Islet of Langerhans (tissue), 1 donor: ENCODE data around the gene PTPRCAP.
"Not testable (repeated sequence)": the region's sequence is repeated elsewhere in the genome, so short reads cannot be mapped to it uniquely, and the experiment has no call there.

Experiments
- FAIRE-seq: peaks from one replicate; lab custom pipeline; 2011; peaks lifted over from hg19 to GRCh38; lab: Jason Lieb, UNC

Gene PTPRCAP

DNA sequence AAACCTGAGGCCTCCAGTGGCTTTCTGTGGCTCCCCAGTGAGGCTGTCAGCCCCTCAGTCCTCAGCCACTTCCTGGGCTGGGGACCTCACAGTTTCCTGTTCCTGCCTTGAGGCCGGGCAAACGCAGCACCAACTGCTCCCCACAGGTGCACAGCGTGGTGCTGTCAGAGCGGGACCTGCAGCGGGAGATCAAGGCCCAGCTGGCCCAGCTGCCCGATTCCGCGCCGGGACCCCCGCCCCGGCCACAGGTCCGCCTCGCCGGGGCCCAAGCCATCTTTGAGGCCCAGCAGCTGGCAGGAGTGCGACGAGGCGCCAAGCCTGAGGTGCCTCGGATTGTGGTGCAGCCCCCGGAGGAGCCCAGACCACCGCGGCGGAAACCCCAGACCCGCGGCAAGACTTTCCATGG is 28.2 kb downstream of the PTPRCAP start:
- FAIRE-seq: no peak

DNA sequence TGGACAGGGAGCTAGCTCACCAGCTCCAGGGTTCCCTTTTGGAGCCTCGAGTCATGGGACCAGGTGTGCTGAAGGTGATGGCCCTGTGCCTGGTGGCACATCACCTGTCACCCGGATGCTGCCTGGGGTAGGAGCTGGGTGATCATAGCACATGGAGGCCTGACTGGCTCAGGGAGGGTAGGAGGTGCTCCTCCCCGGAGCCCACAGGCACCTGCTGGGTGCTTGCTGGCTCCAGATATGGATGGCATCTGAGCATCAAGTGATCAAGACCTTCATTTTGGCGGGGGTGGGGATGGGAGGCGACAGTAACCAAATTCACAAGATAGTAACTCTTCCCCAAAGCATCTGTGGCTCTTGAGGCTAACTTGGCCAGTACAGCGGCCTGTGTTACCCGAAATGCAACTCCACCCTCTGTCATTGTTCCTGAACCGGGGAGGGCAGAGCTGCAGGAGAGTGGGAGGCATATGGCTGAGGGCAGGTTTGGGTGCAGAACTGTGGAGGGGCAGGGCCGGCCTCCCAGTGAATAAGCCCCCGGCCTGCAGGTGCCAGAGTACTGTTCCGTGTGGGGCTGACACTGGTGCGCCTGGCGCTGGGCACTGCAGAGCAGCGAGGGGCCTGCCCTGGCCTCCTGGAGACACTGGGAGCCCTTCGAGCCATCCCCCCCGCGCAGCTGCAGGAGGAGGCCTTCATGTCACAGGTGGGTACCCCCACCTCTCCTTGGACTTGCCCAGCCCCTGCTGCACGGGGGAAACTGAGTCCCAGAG is 28.9 kb downstream of the PTPRCAP start:
- no peak for FAIRE-seq

DNA sequence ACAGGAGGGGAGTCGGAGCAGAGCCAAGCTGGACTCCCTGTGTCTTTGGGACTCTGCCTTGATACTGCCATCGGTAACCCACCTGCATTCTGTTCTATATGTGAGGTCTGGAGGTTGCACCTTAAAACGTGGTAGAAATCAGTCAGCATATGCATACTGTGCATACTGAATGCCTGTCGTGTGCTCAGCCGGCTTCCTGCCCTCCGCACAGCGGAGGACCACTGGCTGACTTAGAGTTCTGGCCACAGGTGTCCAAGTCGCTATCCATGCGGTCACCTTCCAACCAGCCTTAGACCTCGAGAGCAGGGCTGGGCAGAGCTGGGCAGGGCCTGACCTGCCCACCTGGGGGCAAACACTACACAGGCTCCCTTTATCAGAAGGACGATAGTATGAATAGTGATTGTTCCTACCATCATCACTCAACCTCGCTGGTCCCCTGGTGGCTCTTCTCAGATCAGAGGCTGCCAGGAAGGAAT is 29.8 kb downstream of the PTPRCAP start:
- FAIRE-seq: no peak

- FAIRE-seq: no peak
Measured at GRCh38 chr11:67406969-67407687, 30.4 kb downstream of the PTPRCAP start.

DNA sequence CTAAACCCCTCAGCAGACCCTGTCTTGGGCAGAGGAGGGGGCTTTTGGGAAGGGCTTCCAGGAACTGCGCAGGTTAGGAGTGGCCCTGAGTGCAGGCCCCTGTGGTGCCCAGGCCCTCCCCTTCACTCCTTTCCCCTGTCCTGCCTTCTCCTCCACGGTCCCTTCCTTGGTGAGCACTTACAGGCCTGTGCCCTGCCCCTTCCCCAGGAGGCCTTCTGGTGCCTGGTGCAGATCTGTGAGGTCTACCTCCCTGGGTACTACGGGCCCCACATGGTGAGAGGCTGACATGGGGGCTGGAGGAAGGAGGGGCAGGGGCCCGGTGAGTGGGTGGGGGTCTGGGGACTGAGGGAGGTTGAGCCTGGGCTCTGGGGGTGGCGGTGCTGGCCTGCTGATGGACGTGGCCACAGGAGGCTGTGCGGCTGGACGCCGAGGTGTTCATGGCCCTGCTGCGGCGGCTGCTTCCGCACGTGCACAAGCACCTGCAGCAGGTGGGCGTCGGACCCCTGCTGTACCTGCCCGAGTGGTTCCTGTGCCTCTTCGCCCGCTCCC is 31.0 kb downstream of the PTPRCAP start:
- FAIRE-seq: no peak

DNA sequence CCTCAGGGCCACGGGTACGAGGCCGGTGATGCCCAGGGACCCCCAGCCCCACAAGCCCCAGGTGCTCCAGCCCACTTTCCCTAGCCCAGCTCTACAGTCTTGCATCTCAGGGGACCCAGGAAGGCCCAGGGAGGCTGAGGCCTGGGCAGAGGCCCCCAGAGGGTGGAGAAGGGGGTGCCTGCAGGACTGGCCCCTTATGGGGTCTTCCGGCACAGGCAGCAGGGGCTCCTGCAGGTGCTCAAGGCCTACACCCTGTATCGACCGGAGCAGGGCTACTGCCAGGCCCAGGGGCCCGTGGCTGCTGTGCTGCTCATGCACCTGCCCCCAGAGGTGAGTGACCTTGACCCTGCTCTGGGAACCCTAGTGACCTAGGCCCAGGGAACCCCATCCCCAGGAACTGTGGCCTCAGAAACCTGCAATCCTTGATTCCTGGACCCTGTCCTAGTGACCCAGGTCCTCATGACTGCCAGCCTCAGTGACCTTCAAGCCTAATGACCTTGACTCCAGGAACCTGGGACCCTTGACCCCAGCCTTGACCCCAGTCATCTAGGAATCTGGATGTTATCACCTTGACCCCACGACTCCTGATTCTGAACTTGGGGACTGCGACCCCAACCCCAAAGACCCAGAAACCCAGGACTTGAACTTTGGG is 31.7 kb downstream of the PTPRCAP start:
- no peak for FAIRE-seq

- FAIRE-seq: no peak
Measured at GRCh38 chr11:67405196-67405567, 32.3 kb downstream of the PTPRCAP start.

DNA sequence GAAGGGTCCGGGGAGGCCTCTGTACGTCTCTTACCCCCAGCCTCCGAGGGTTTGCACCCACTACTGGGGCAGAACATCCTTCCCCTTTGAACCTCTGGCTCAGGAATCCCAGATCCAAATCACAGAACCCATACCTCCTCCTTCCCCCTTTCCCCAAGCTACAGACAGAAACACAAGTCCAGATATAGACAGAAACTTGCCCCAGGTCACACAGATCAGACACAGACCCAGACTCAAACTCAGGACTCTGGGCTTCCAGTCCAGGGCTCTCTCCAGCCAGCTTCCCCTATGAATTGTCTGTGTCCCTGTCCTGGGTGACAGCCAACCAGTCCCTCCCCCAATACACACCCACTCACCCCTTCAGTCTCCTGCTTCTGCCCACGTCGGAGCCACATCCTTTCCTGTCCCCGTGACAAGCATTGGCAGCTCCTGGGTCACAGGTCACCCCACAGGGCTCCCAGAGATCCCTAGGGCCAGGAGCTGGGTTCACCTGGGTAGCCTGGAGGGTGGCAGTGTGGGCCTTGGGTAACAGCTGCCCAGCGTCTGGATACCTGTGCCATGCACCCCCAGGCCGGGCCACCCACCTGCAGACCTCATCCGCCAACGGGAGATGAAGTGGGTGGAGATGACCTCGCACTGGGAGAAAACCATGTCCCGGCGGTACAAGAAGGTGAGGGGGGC is 32.8 kb downstream of the PTPRCAP start:
- no peak for FAIRE-seq

DNA sequence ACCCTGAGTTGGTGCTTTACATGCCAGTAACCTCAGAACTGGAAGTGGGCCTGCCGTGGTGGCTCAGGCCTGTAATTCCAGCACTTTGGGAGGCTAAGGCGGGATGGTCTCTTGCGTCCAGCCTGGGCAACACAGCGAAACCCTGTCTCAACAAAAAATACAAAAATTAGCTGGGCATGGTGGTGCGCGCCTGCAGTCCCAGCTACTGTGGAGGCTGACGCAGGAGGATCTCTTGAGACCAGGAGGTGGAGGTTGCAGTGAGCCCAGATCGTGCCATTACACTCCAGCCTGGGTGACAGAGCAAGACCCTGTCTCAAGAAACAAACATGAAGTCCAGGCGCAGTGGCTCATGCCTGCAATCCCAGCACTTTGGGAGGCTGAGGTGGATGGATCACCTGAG is 34.4 kb downstream of the PTPRCAP start:
- FAIRE-seq: not testable (repeated sequence)

DNA sequence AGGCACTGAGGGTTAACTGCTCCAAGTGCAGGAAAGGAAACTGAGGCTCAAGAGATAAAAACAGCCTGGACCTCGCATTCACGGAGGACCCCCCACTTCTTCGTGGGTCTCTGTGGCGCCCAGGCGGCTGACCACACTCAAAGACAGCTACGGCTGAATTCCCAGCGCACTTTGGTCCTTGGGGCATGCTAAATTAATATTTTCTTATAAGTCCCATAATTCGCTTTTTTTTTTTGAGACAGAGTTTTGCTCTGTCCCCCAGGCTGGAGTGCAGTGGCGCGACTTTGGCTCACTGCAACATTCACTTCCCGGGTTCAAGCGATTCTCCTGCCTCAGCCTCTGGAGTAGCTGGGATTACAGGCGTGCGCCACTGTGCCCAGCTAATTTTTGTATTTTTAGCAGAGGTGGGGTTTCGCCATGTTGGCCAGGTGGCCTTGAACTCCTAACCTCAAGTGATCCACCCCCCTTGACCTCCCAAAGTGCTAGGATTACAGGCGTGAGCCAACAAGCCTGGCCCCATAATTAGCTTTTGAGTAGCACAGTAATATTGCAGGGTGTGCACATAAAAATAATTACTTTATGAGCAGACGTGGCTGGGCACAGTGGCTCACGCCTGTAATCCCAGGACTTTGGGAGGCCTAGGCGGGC is 35.2 kb downstream of the PTPRCAP start:
- FAIRE-seq: not testable (repeated sequence)

GRCh38 chr11:67401495-67402191 is 35.8 kb downstream of the PTPRCAP start, which contains the start of gene PPP1CA:
PPP1CA (minus strand) TSS chr11:67401858; CDS start chr11:67401782, 76 bp downstream.
- FAIRE-seq: no peak

DNA sequence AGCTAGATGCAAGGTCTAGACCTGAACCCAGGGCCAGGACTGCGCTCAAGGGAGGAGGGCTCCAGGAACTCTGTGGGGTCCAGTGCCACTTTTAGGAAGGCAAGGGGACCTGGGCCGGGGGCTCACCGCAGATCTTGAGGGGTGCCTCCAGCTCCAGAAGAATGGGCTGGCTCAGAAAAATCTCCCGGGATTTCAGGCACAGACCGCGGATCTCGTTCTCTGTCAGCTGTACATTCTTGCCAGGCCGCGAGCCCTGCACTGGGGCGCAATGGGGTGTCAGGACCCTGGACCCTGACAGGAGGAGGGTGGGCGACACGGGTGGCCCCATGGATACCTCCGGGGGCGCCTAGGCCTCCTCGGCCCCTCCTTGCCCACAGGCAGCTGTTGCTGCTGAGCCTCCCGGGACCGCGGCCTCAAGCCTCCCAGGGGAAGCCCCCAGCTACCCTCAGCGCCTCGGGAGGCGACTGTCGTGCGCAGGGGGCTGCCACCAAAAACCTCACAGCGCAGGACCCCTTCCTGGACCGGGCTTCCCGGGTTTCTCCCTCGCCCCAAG is 36.5 kb downstream of the PTPRCAP start:
- no peak for FAIRE-seq

DNA sequence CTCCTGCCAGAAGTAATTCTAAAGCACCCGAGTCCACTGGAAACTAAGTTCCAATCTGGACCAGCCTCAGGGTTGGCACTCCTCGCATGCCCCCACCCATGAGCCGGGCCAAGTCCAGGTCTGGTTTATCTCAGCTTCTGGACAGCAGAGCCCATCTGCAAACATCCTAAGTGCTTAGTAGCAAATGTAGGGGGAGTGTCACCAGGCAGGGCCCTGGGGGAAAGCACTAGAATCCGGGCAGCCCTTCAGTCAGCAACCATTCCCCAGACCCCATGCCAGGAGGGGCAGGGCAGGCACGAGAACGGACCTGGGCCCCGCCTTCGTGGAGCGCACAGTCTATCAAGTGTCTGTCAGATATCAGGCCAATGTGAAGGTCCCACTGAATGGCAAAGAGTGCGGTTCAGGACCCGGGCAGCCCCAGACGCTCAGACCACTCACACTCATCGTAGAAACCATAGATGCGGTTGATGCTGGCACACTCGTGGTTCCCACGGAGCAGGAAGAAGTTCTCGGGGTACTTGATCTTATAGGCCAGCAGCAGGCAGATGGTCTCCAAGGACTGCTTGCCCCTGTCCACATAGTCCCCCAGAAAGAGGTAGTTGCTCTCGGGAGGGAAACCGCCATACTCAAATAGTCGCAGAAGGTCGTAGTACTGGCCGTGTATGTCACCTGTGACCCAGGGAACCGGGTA is 37.1 kb downstream of the PTPRCAP start:
- FAIRE-seq: no peak

DNA sequence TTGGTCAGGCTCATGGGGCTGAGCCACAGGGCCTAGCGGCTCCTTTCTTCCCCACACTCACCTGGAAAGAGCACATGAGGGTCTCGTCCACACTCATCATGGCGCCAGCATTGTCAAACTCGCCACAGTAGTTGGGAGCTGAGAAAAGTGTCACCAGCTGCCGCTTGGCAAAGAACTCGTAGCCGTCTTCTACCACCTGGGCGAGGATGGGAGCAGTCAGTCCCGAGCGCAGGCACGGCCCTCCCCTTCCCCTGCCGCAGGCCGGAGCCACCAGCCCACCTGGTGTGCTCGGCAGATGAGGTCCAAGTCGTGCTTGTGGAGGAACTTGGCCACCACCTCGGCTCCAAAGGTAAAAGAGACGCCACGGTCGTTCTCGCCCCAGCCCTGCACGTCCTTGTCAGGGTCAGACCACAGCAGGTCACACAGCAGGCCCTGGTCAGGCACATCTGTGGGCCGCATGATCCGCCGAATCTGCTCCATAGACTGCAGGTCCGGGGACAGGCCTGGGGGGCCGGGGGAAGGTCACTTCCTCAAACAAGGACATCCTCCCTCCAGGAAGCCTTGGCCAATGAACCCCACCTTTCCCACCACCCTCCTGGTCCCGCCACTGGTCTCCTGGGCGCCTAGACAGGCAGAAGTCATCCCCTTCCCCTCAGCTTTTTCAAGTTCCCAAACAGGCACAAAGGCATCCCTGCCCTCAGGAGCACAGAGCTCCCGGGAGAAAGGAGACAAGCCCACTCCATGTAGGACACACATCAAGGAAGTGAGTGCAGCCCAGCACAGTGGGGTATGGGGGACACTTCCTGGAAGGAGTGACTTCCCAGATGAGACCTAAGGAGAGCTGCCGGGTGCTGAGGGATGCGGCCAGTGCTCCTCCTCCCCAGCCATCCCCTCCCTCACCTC is 38.6 kb downstream of the PTPRCAP start:
- no peak for FAIRE-seq

- FAIRE-seq: no peak
Measured at GRCh38 chr11:67397986-67398660, 39.4 kb downstream of the PTPRCAP start.

DNA sequence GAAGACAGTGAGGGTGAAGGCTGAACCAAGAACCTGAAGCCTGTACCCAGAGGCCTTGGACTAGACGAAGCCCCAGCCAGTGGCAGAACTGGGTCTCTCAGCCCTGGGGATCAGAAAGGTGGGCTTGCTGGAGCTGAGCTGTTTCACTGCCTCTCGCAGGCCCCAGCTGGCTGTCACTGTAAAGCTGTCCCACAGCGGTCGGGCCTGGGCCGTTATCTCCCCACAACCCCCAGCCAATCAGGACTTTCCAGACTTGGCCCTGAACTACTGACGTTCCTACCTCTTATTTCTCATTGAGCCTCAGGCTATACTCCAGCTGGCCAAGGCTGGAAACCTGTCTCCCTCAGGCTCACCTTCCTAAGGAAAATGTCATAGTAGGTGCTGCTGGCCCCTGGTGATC is 39.9 kb downstream of the PTPRCAP start:
- no peak for FAIRE-seq

GRCh38 chr11:67396587-67397389 is 40.7 kb downstream of the PTPRCAP start:
- FAIRE-seq: no peak

DNA sequence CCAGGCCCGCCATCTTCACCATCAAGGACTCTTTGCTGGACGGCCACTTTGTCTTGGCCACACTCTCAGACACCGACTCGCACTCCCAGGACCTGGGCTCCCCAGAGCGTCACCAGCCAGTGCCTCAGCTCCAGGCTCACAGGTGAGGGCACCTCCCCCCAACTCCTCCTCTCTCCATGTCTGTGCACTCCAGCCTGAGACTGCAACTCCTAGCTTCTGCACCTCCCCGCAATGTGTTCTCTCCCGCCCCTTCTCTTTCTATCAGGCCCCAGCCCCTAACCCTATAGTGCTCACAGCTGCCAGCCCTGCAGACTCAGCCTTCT is 41.3 kb downstream of the PTPRCAP start:
- no peak for FAIRE-seq
